Activated naive CD4-positive, alpha-beta T cell treated with Interleukin-2 at 50 U/mL for 16 hours (primary cell): ENCODE measurements around the gene GGN.
A peak's percentile ranks its signal among the peaks of the same experiment; 100 is the strongest.
"Not testable (repeated sequence)": the region's sequence is repeated elsewhere in the genome, so short reads cannot be mapped to it uniquely, and the experiment has no call there.

Experiments used
- DNase-seq: peaks from one replicate; pipeline ENCODE4 v3.0.0-alpha.2; 2020

The GGN gene

DNA sequence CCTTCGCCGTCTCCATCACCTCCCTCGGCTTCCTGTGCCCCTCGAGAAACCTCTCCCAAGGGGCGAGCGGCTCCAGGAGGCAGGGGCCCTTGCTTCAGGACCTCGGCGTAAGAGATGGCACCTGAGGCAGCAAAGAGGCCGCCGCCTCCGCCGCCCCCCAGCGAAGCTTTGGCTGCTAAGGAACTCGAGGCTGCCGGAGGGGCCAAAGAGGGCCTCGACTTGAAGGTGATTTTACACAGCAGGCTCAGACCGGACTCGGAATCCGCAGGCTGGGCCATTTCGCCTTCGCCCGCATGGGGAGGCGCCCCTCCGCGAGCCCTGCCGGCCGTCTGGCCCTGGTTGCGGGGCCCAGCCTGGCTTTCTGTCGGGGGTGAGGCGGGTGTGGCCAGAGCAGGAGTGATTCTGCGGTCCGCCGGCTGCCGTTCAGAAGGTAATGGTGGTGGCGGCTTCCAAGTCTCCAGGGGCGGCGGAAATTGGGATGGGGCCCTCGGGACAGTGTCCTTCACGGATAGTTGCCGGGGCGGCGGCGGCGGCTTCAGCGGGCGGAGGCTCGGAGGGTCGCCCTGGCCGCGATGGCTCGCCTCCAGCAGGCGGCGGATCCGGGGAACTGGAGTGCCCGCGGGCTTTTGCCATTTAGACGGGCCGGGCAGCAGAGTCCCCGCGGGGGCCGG lies 1.4 kb downstream of the GGN start:
- DNase-seq, result no peak

DNA sequence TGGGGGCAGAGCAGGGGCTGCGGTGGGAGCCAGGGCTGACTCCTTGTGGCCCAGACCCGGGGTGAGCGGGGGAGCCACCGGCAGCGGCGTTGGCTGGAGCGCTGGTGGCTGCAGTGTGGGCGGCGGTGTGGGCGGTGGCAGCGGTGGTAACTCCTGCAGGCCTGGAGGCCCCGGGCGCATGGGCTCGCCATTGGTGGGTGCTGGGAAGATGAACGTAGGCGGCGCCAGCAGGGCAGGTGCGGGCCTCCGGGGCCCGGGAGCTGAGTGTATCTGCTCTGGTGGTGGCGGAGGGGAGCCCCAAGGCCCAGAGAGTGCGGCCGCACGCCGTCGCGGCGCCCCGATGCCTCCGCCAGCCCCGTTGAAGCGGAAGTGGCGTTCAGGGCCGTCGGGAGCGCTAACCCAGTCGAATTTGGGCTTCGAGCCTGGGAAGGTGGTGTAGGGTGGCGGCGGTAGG lies 2.0 kb downstream of the GGN start:
- DNase-seq, result no peak

- DNase-seq, result no peak
Measured at GRCh38 chr19:38385057-38385803, 2.6 kb downstream of the GGN start.

DNA sequence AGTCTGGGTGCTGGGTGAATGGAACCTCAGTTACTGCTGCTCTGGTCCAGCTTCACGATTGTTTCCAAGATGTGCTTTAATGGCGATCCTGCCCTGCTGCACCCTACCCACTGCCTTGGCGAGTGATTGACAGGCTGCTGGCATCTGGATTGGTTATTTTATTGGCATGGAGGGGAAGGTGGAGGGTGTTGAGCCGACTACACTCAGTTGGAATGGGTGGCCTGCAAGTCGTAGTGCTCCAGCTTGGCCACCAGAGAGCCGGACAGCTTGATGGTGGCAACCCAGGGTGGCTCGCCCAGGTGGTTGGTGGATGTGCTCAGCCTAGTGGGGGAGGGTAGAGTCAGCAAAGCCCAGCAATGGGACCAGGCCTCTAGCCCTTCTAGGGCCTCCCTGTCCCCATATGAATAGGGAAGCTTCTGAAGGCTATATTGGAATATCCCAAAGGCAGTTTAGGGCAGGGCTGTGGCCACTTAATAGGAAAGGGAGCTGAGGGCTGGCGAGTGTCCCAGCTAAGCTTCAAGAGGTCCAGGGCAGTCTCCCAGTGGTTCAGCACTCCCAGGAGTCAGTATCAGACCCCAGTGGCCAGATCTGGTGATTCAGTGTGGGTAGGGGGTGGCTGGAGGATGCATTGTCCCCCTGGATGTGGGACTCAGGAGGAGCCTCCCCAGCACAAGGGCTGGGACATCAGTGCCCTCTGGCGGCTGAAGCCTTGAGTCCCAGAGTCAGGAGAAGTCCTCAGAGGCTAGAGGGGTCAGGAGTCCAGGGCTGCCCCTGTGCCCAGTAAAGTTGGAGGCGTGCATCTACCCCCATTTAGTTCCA lies 3.4 kb downstream of the GGN start:
- no peak for DNase-seq

GRCh38 chr19:38383743-38384142 lies 4.1 kb downstream of the GGN start:
- DNase-seq, result no peak

DNA sequence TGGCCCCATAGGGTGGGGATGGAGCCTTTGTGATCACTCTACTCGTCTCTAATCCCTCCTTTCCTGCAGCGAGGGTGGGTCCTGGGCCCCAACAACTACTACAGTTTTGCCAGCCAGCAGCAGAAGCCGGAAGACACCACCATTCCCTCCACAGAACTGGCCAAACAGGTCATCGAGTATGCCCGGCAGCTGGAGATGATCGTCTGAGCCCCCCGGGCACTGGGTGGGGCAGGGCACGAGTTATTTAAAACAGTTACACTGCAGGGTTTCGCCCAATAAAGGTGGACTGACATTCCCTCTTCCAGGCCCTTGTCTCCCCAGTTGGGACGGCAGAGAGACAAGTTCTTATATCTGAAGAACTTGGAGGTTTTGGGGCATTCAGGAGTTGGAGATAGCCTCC lies 4.7 kb downstream of the GGN start:
- no peak for DNase-seq

DNA sequence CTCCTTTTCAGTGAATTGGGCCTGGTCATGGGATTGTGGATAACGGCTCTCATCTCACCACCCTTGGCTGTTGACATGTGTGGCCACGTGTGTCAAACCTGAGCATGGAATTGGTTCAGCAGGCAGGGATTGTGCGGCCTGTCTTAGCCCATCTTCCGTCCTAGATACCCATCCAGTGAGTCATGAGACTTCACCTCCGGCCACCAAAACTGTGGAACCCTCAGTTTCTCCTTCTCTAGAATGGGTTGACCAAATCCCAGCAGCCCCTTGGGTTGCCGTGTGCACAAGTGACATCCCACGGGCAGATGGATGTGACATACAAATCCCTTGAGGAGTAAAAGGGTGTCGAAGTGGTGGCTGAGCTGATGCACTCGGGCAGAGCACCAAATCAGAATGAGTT lies 6.7 kb downstream of the GGN start:
- no peak for DNase-seq

- DNase-seq, result no peak
Measured at GRCh38 chr19:38378866-38379265, 9.0 kb downstream of the GGN start.

GRCh38 chr19:38377052-38377451 lies 10.8 kb downstream of the GGN start:
- no peak for DNase-seq

- no peak for DNase-seq
Measured at GRCh38 chr19:38376576-38376975, 11.3 kb downstream of the GGN start.

GRCh38 chr19:38375748-38376147 lies 12.1 kb downstream of the GGN start:
- no peak for DNase-seq

- DNase-seq, result no peak
Measured at GRCh38 chr19:38375098-38375493, 12.7 kb downstream of the GGN start.

GRCh38 chr19:38374332-38375097 lies 13.3 kb downstream of the GGN start, which contains the start of gene PSMD8:
PSMD8 (plus strand) TSS chr19:38374571; CDS start chr19:38374602, 31 bp downstream.
- DNase-seq, result peak; percentile 98

DNA sequence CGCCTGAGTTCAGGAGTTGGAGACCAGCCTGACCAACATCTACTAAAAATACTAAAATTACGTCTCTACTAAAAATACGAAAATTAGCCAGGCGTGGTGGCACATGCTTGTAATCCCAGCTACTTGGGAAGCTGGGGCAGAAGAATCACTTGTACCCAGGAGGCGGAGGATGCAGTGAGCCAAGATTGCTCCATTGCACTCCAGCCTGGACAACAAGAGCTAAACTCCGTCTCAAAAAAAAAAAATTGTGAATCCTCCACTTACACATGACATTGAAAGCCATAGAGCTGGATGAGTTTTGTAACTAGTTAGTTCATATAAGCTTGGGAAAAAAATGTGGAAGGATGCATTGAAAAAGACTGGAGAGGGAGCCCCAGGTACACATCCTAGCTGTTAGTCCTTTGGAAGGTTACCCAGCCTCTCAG lies 13.9 kb downstream of the GGN start:
- DNase-seq, result no peak

- DNase-seq, result no peak
Measured at GRCh38 chr19:38371081-38371480, 16.8 kb downstream of the GGN start.

DNA sequence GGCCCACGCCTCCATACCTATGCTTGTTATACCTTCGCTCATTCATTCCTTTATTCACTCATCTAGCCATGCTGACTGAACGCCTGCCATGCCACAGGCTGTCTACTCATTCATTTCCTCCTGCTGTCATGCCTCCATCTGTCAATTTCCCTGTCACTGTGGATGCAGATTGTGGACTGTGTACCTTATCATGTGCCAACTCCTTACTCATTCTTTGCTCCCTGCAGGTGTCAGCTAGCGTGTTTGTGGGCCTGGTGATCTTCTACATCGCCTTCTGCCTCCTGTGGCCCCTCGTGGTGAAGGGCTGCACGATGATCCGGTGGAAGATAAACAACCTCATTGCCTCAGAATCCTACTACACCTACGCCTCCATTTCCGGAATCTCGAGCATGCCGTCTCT lies 17.5 kb downstream of the GGN start:
- DNase-seq, result no peak

- DNase-seq, result no peak
Measured at GRCh38 chr19:38369584-38369983, 18.2 kb downstream of the GGN start.

GRCh38 chr19:38367041-38367440 lies 20.8 kb downstream of the GGN start:
- DNase-seq, result no peak

DNA sequence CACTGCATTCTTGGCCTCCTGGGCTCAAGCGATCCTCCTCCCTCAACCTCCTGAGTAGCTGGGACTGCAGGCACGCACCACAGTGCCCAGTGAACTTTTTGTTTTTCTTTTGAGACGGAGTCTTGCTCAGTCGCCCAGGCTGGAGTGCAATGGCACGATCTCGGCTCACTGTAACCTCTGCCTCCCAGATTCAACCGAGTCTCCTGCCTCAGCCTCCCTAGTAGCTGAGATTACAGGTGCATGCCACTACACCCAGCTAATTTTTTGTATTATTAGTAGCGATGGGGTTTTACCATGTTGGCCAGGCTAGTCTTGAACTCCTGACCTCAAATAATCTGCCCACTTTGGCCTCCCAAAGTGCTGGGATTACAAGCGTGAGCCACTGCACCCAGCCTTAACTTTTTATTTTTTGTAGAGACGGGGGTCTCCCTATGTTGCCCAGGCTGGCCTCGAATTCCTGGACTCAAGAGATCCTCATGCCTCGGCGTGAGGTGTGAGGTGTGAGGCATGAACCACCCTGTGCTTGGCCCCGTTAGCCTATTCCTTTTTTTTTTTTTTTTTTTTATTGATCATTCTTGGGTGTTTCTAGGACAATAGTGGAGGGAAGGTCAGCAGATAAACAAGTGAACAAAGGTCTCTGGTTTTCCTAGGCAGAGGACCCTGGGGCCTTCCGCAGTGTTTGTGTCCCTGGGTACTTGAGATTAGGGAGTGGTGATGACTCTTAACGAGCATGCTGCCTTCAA lies 24.7 kb downstream of the GGN start:
- not testable (repeated sequence) for DNase-seq

GRCh38 chr19:38362076-38362945 lies 25.5 kb downstream of the GGN start:
- peak; percentile 82 for DNase-seq

DNA sequence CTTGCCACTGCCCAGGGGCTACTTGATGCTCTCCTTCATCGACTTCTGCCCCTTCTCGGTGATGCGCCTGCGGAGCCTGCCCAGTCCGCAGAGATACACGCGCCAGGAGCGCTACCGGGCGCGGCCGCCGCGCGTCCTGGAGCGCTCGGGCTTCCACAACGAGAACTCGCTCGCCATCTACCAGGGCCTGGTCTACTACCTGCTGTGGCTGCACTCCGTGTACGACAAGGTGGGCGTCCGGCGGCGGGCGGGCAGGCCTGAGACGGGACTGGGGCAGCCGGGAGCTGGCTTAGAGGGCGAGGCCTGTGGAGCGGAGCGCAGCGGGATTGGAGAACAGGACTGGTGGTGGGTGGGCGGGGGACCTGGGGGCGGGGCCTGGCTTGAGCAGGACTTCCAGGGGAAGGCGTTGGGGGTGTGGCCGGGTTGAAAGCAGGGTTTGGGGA lies 26.2 kb downstream of the GGN start:
- peak; percentile 73 for DNase-seq
